ENCODE data around the gene FIBP. TPM values are rescaled to one million over a fixed set of nuclear protein-coding genes. Genes with fewer than 3 reads are reported as not detected.
A peak's percentile ranks its signal among the peaks of the same experiment; 100 is the strongest.

Gene FIBP
- total and polyA plus RNA-seq, 5 donors = 37.8 to 46.6 (median 41.8) TPM

DNA sequence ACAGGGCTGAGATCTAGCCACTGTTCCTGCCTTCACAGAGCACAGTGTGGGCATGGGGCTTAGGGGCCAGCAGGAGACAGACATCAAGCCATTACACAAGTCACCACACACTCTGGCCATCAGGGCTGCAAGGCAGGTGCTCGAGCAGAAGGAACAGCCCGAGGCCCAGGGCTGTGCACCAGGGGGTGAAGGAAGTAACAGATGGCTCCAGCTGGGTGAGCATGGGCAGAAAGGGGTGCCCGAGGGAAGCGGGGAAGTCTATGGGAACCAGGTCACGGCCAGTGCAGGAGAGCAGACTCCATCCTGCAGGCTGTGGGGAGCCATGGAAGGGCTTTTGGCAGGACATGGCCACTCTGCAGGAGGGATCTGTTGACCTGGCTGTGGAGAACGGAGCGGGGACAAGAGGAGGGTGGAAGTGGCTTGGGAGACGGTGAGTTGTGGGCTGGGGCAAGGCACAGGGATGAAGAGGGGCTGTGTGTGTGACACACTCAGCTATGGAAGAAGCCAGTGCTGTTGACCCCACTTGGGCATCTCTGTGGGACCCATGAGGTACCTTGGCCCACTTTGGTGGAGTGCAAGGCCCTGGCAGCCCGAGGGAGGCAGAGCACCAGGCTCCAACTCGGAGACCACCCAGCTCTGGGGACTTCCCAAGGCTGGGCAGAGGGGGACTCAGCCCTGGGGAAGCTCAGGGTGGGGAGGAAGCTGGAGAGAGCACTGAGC lies 27.0 kb upstream of the FIBP start:
- ATAC-seq = no peak
- intact Hi-C loops (cut with DNase I) = no loop called here
- no peak overlapping the region for H3K4me3 ChIP-seq (ENCODE audit: low read length)
- peaks cover 25% of the 10 kb centered on the region for H3K4me1 ChIP-seq (ENCODE audit: control insufficient read depth, insufficient read depth, low read length)
- no peaks in the 10 kb centered on the region for H3K27me3 ChIP-seq (ENCODE audit: control insufficient read depth, insufficient read depth)
- peak in 2 of 3 donors; percentile 39 to 54 for DNase-seq
- 55% methylated on average over 10 of the region's 10 CpGs for WGBS
- H3K27ac ChIP-seq (ENCODE audit: low read length) = peak overlapping the region; percentile 88
- no peaks in the 10 kb centered on the region for H3K9me3 ChIP-seq (ENCODE audit: control insufficient read depth, low read length)

DNA sequence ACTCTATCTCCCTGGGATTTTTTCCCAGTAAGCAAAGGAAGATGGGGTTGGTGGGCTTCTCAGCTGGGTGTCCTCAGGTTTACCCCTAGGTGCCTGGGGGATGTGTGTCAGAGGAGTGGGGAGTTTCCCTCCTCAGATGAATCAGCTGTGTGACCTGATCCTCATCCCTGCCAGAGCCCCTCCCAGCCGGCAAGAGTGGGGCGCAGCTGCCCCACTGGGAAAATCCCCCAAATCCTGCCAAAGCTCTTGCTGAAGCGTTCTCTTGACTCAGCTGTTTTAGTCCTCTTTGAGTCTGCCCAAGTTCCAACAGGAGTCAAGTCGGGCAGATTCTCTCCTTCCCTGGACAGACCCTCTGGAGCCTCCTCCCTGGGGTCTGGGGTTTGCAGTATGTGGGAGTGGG lies 24.6 kb upstream of the FIBP start:
- Histone ChIP-seq H3K27me3 (ENCODE audit: control insufficient read depth, insufficient read depth) (no peaks in the 10 kb centered on the region), H3K4me3 (ENCODE audit: low read length) (no peak overlapping the region), H3K27ac (ENCODE audit: low read length) (no peak overlapping the region), H3K9me3 (ENCODE audit: control insufficient read depth, low read length) (no peaks in the 10 kb centered on the region), H3K4me1 (ENCODE audit: control insufficient read depth, insufficient read depth, low read length) (peaks cover 21% of the 10 kb centered on the region)
- peak in 1 of 3 donors; percentile 39 for DNase-seq
- intact Hi-C loops (cut with DNase I) = no loop called here
- ATAC-seq = no peak
- WGBS = 48% methylated on average over 4 of the region's 4 CpGs

DNA sequence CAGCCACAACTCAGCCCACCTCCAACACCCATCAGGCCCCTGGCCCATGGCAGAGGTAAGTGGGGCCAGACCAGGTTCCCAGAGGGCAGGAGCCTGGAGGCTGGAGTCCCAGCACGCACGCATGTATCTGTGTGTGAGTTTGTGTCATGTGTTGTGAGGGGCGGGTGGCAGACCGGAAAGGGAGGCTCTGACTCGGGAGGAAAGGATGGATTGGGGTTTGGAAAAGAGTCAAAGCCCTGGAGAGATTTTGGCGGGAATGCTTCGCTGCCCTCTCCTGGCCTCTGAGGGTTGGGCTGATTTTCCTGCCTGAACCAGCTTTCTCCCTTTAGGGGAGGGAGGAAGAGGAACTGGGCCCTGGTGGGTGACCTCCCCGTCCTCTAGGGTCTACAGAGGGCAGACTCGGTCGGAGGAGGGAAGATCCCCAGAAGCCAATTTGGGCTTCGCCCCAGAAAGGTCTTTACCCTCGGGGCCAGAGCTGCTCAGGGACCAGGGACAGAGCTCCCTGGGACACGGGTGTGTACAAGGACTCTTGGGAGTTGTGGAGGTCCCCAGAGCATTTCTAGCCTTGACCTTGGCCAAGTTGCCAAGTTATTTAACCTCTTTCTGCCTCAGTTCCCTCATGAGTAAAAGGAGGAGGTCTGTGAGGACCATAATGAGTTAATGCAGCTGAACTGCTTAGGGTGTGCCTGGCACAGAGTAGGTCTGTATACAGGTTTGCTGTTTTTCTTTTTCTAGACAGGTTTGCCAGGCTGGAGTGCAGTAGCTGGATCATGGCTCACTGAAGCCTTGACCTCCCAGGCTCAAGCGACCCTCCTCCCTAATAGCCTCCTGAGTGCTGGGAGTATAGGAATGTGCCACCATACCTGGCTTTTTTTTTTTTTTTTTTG lies 23.7 kb upstream of the FIBP start:
- H3K9me3 ChIP-seq (ENCODE audit: control insufficient read depth, low read length) = no peaks in the 10 kb centered on the region
- no peaks in the 10 kb centered on the region for H3K27me3 ChIP-seq (ENCODE audit: control insufficient read depth, insufficient read depth)
- peak; percentile 35 to 56 for ATAC-seq
- no peak overlapping the region for H3K4me3 ChIP-seq (ENCODE audit: low read length)
- 18% methylated on average over 14 of the region's 14 CpGs for WGBS
- peaks cover 18% of the 10 kb centered on the region for H3K4me1 ChIP-seq (ENCODE audit: control insufficient read depth, insufficient read depth, low read length)
- intact Hi-C loops (cut with DNase I) = no loop called here
- H3K27ac ChIP-seq (ENCODE audit: low read length) = peak overlapping the region; percentile 3
- peak; percentile 68 to 80 (median 78) for DNase-seq

DNA sequence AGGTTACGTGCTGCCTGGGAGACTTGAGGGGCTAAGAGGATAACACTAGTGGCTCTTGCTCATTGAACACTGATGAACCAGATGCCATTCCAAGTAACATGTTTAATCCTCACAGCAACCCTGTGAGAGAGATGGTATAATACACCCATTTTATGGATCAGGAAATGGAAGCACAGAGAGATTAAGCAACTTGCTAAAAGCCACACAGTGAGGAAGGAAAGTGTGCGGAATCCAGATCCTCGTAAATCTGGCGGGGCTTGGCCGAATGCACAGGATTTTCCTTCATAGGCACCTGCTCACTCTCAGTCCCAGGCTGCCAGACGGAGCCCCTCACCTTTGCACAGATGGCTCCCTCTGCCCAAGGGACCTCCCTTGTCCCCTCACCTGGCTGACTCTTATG lies 19.6 kb upstream of the FIBP start:
- Histone ChIP-seq H3K4me1 (ENCODE audit: control insufficient read depth, insufficient read depth, low read length) (peaks cover 5% of the 10 kb centered on the region), H3K9me3 (ENCODE audit: control insufficient read depth, low read length) (no peaks in the 10 kb centered on the region), H3K27ac (ENCODE audit: low read length) (no peak overlapping the region), H3K4me3 (ENCODE audit: low read length) (no peak overlapping the region), H3K27me3 (ENCODE audit: control insufficient read depth, insufficient read depth) (no peaks in the 10 kb centered on the region)
- intact Hi-C loops (cut with DNase I) = no loop called here
- ATAC-seq = no peak
- 80% methylated on average over 6 of the region's 6 CpGs for WGBS
- peak in 1 of 3 donors; percentile 2 for DNase-seq

DNA sequence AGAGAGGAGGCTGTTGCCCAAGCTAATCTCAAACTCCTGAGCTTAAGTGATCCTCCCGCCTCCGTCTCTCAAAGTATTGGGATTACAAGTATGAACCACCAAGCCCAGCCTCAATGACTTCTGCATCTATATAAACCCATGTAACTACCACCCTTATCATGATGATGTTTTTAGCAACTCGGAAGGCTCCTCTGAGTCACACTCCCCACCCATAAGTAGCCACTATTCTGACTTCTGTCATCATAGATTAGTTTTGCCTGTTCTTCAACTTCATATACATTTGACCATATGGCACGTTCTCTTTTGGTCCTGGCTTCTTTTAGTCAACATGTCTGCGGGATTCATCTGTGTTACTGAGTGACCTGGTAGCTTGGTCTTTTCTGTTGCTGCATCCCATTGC lies 18.3 kb upstream of the FIBP start:
- H3K27ac ChIP-seq (ENCODE audit: low read length) = no peak overlapping the region
- H3K27me3 ChIP-seq (ENCODE audit: control insufficient read depth, insufficient read depth) = no peaks in the 10 kb centered on the region
- 82% methylated on average over 5 of the region's 5 CpGs for WGBS
- H3K4me1 ChIP-seq (ENCODE audit: control insufficient read depth, insufficient read depth, low read length) = peaks cover 4% of the 10 kb centered on the region
- intact Hi-C loops (cut with DNase I) = no loop called here
- ATAC-seq (no peak), DNase-seq (no peak)
- no peaks in the 10 kb centered on the region for H3K9me3 ChIP-seq (ENCODE audit: control insufficient read depth, low read length)
- no peak overlapping the region for H3K4me3 ChIP-seq (ENCODE audit: low read length)

DNA sequence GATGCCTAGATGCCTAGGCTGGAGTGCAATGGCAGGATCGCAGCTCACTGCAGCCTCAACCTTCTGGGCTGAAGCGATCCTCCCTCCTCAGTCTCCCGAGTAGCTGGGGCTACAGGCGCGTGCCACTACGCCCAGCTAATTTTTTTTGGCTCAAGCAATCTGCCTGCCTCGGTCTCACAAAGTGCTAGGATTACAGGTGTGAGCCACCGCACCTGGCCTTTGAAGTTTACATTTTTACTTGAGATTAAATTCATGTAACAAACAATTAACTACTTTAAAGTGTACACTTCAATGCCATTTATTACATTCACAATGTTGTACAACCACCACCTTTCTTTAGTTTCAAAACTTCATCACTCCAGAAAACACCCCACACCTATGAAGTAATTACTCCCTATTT lies 15.4 kb upstream of the FIBP start:
- Histone ChIP-seq H3K27ac (ENCODE audit: low read length) (no peak overlapping the region), H3K9me3 (ENCODE audit: control insufficient read depth, low read length) (no peaks in the 10 kb centered on the region), H3K4me1 (ENCODE audit: control insufficient read depth, insufficient read depth, low read length) (no peaks in the 10 kb centered on the region), H3K27me3 (ENCODE audit: control insufficient read depth, insufficient read depth) (no peaks in the 10 kb centered on the region), H3K4me3 (ENCODE audit: low read length) (no peak overlapping the region)
- no peak for DNase-seq
- WGBS = 80% methylated on average over 8 of the region's 8 CpGs
- ATAC-seq = no peak
- intact Hi-C loops (cut with DNase I) = no loop called here

DNA sequence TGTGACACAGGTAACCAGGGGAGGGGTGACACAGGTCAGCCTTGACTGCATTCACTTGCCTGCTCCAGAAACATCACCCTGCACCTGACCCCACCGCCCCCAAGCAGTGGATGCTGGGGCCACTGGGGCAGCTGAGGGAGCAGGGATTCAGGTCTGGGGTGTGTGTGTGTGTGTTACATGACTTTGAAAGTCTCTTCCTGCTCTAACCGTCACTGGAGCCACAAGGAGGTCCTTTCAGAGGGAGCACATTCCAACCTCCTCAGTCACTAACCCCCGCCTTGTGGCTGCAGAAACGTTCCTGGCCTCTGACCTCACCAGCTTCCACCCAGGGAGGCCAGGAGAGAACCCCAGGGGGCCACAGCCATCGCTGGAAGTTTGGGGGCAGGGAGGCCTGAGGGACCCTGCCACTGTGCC lies 14.8 kb upstream of the FIBP start:
- Histone ChIP-seq H3K9me3 (ENCODE audit: control insufficient read depth, low read length) (no peaks in the 10 kb centered on the region), H3K4me1 (ENCODE audit: control insufficient read depth, insufficient read depth, low read length) (no peaks in the 10 kb centered on the region), H3K27me3 (ENCODE audit: control insufficient read depth, insufficient read depth) (no peaks in the 10 kb centered on the region), H3K4me3 (ENCODE audit: low read length) (no peak overlapping the region), H3K27ac (ENCODE audit: low read length) (no peak overlapping the region)
- ATAC-seq (no peak), DNase-seq (no peak)
- intact Hi-C loops (cut with DNase I) = no loop called here
- 28% methylated on average over 5 of the region's 5 CpGs for WGBS

DNA sequence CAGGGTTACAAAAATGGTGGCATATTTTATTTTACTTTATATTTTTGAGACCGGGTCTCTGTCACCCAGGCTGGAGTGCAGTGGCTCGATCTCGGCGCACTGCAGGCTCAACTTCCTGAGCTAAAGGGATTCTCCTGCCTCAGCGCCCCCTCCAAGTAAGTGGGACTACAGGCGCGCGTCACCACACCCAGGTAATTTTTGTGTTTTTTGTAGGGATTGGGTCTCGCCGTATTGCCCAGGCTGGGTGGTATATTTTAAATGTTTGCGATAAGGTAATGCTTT lies 12.6 kb upstream of the FIBP start:
- H3K9me3 ChIP-seq (ENCODE audit: control insufficient read depth, low read length) = no peaks in the 10 kb centered on the region
- H3K4me3 ChIP-seq (ENCODE audit: low read length) = peak overlapping the region; percentile 49
- no peaks in the 10 kb centered on the region for H3K4me1 ChIP-seq (ENCODE audit: control insufficient read depth, insufficient read depth, low read length)
- intact Hi-C loops (cut with DNase I) = no loop called here
- H3K27ac ChIP-seq (ENCODE audit: low read length) = no peak overlapping the region
- DNase-seq (no peak), ATAC-seq (no peak)
- H3K27me3 ChIP-seq (ENCODE audit: control insufficient read depth, insufficient read depth) = no peaks in the 10 kb centered on the region
- 70% methylated on average over 11 of the region's 11 CpGs for WGBS

DNA sequence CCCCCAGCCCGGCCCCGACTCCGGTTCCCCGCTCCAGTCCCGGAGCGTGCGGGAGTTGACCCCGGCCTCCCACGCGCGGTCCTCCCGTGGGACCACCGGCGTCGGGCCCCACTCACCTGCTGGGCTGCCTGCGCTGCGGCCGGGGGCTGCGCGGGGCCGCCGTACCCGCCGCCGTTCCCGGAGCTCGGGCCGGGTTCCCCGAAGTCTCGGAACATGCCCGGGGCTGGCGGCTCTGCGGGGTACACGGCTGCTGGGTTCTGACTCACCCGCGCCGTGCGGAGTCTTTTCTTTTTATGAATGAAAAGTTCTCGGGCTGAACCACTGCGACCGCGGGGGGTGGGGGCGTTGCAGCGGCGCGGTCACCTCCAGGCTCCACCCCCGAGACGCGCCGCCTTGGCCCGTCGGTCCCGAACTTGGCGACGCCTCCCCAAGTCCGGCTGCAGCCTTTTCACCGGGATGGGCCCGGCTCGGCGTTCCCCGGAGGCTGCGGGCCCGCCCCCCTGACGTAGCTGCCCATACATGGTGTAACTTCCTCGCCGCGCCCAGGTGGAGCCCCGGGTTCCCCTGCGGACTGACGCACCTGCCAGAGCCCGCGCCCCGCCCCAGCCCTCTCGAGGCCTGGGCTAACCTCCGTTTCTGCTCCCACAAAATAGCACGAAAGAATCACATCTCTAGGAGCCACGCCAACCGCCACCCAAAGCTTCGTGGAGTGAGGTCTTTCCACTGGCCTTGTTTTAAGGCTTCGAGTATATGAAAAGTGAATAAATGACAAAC lies 12.0 kb upstream of the FIBP start, which contains the start of gene FOSL1:
FOSL1 (minus strand) TSS at position 264 of the 774 bp plus-strand sequence; CDS start at position 215, 49 bp downstream.
- peak; percentile 93 to 94 (median 94) for DNase-seq
- H3K27me3 ChIP-seq (ENCODE audit: control insufficient read depth, insufficient read depth) = no peaks in the 10 kb centered on the region
- 2% methylated on average over 80 of the region's 80 CpGs for WGBS
- no peaks in the 10 kb centered on the region for H3K4me1 ChIP-seq (ENCODE audit: control insufficient read depth, insufficient read depth, low read length)
- intact Hi-C loops (cut with DNase I) = no loop called here
- H3K4me3 ChIP-seq (ENCODE audit: low read length) = peak within 1 kb of the TSS; percentile 49
- no peak within 1 kb of the TSS for H3K27ac ChIP-seq (ENCODE audit: low read length)
- H3K9me3 ChIP-seq (ENCODE audit: control insufficient read depth, low read length) = no peaks in the 10 kb centered on the region
- peak; percentile 91 to 93 for ATAC-seq

DNA sequence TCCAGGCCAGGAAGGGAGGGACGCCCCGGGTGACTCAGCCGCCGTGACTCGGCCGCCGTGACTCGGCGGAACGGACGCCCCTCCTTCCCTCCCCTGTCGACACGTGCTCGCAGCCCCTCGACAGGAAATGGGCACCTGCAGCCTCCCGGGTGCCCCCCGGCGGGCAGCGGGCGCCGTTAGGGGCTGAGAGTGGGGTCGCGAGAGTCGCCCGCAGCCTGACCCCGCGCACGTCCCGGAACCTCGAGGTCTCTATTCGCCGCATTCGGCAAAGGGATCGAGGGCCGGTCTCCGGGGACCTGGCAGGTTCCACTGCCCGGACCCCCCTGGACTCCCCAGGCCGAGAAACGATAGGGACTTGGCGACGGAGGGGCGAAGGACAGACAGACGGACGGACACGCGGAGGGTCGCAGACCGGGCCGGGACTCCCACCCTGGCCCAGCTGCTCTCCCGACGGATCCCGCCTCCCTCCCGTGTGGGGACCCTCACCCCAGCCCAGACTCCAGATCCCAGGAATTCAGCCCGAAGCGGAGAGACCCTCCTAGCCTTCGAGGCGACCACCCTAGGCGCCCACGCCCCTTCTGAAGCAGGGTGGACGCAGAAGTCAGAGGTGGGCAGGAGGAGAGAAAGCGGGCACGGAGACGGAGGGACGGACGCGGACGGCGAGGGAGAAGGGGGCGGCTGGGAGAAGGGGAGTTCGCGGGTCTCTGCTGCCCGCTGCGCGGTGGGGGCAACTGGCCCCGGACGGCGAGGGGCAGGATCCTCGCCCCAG lies 11.3 kb upstream of the FIBP start:
- DNase-seq (peak; percentile 82 to 84 (median 83)), ATAC-seq (peak; percentile 38 to 83)
- Histone ChIP-seq H3K4me3 (ENCODE audit: low read length) (peak overlapping the region; percentile 49), H3K27ac (ENCODE audit: low read length) (no peak overlapping the region), H3K27me3 (ENCODE audit: control insufficient read depth, insufficient read depth) (no peaks in the 10 kb centered on the region), H3K9me3 (ENCODE audit: control insufficient read depth, low read length) (no peaks in the 10 kb centered on the region), H3K4me1 (ENCODE audit: control insufficient read depth, insufficient read depth, low read length) (no peaks in the 10 kb centered on the region)
- intact Hi-C loops (cut with DNase I) = no loop called here
- WGBS = 2% methylated on average over 78 of the region's 78 CpGs
